ENCODE data around the gene CRAMP1. TPM values are rescaled to one million over a fixed set of nuclear protein-coding genes. Genes with fewer than 3 reads are reported as not detected.
"Not testable (repeated sequence)": the region's sequence is repeated elsewhere in the genome, so short reads cannot be mapped to it uniquely, and the experiment has no call there.

Gene CRAMP1
- total RNA-seq, 1 experiment from 2014 or later: 7.6 TPM

GRCh38 chr16:1719559-1720229 lies 107.5 kb downstream of the CRAMP1 start:
- H3K4me3 ChIP-seq (ENCODE audit: low read length); H3K4me1 ChIP-seq (ENCODE audit: low read length); DNase-seq; H3K36me3 ChIP-seq (ENCODE audit: insufficient read depth, low read length); H2AFZ ChIP-seq (ENCODE audit: low read length); H3K27me3 ChIP-seq (ENCODE audit: low read length); H3K9ac ChIP-seq (ENCODE audit: low read length); H3K4me2 ChIP-seq (ENCODE audit: low read depth, low read length, poor library complexity, severe bottlenecking); H4K20me1 ChIP-seq (ENCODE audit: insufficient read depth, low read depth, low read length); H3K9me2 ChIP-seq (replicated peaks; ENCODE audit: insufficient read depth, low read length); H3K27ac ChIP-seq (ENCODE audit: low read length); H3K9me3 ChIP-seq (ENCODE audit: low read length): not testable (repeated sequence)
- H3K79me2 ChIP-seq (ENCODE audit: low read length): peaks cover 79% of the 10 kb centered on the region

GRCh38 chr16:1721372-1721771 lies 109.2 kb downstream of the CRAMP1 start:
- Histone ChIP-seq H3K4me2 (ENCODE audit: low read depth, low read length, poor library complexity, severe bottlenecking) (no peak overlapping the region), H3K9me2 (replicated peaks; ENCODE audit: insufficient read depth, low read length) (no peaks in the 10 kb centered on the region), H2AFZ (ENCODE audit: low read length) (no peak overlapping the region), H3K4me1 (ENCODE audit: low read length) (peaks cover 4% of the 10 kb centered on the region), H3K4me3 (ENCODE audit: low read length) (no peak overlapping the region), H3K27me3 (ENCODE audit: low read length) (no peaks in the 10 kb centered on the region), H3K9ac (ENCODE audit: low read length) (no peak overlapping the region), H4K20me1 (ENCODE audit: insufficient read depth, low read depth, low read length) (no peaks in the 10 kb centered on the region), H3K36me3 (ENCODE audit: insufficient read depth, low read length) (peaks cover 6% of the 10 kb centered on the region), H3K9me3 (ENCODE audit: low read length) (no peaks in the 10 kb centered on the region), H3K27ac (ENCODE audit: low read length) (no peak overlapping the region), H3K79me2 (ENCODE audit: low read length) (peaks cover 70% of the 10 kb centered on the region)
- no peak for DNase-seq

- Histone ChIP-seq H3K4me2 (ENCODE audit: low read depth, low read length, poor library complexity, severe bottlenecking) (no peak overlapping the region), H3K9me3 (ENCODE audit: low read length) (no peaks in the 10 kb centered on the region), H3K36me3 (ENCODE audit: insufficient read depth, low read length) (peaks cover 13% of the 10 kb centered on the region), H3K4me1 (ENCODE audit: low read length) (peaks cover 4% of the 10 kb centered on the region), H3K79me2 (ENCODE audit: low read length) (peaks cover 51% of the 10 kb centered on the region), H3K4me3 (ENCODE audit: low read length) (no peak overlapping the region), H3K9me2 (replicated peaks; ENCODE audit: insufficient read depth, low read length) (no peaks in the 10 kb centered on the region), H3K27me3 (ENCODE audit: low read length) (no peaks in the 10 kb centered on the region), H4K20me1 (ENCODE audit: insufficient read depth, low read depth, low read length) (no peaks in the 10 kb centered on the region), H3K27ac (ENCODE audit: low read length) (no peak overlapping the region), H3K9ac (ENCODE audit: low read length) (no peak overlapping the region), H2AFZ (ENCODE audit: low read length) (no peak overlapping the region)
- peak; percentile 79 for DNase-seq
These were observed 111.4 kb downstream of the CRAMP1 start for GRCh38 chr16:1723450-1724147.

- no peaks in the 10 kb centered on the region for H3K9me3 ChIP-seq (ENCODE audit: low read length)
- H3K27ac ChIP-seq (ENCODE audit: low read length): no peak overlapping the region
- no peak overlapping the region for H3K4me2 ChIP-seq (ENCODE audit: low read depth, low read length, poor library complexity, severe bottlenecking)
- no peak overlapping the region for H3K9ac ChIP-seq (ENCODE audit: low read length)
- H3K79me2 ChIP-seq (ENCODE audit: low read length): peaks cover 42% of the 10 kb centered on the region
- H3K4me1 ChIP-seq (ENCODE audit: low read length): peaks cover 4% of the 10 kb centered on the region
- no peaks in the 10 kb centered on the region for H3K9me2 ChIP-seq (replicated peaks; ENCODE audit: insufficient read depth, low read length)
- no peak overlapping the region for H3K4me3 ChIP-seq (ENCODE audit: low read length)
- no peak overlapping the region for H2AFZ ChIP-seq (ENCODE audit: low read length)
- no peaks in the 10 kb centered on the region for H4K20me1 ChIP-seq (ENCODE audit: insufficient read depth, low read depth, low read length)
- no peak for DNase-seq
- H3K36me3 ChIP-seq (ENCODE audit: insufficient read depth, low read length): peaks cover 13% of the 10 kb centered on the region
- no peaks in the 10 kb centered on the region for H3K27me3 ChIP-seq (ENCODE audit: low read length)
These were observed 112.3 kb downstream of the CRAMP1 start for GRCh38 chr16:1724491-1724890.

GRCh38 chr16:1726661-1727502 lies 114.7 kb downstream of the CRAMP1 start:
- Histone ChIP-seq H3K4me1 (ENCODE audit: low read length) (peaks cover 4% of the 10 kb centered on the region), H3K9me2 (replicated peaks; ENCODE audit: insufficient read depth, low read length) (no peaks in the 10 kb centered on the region), H3K9me3 (ENCODE audit: low read length) (no peaks in the 10 kb centered on the region), H3K79me2 (ENCODE audit: low read length) (peaks cover 36% of the 10 kb centered on the region), H3K36me3 (ENCODE audit: insufficient read depth, low read length) (peaks cover 19% of the 10 kb centered on the region), H4K20me1 (ENCODE audit: insufficient read depth, low read depth, low read length) (no peaks in the 10 kb centered on the region), H2AFZ (ENCODE audit: low read length) (no peak overlapping the region), H3K9ac (ENCODE audit: low read length) (no peak overlapping the region), H3K27me3 (ENCODE audit: low read length) (no peaks in the 10 kb centered on the region), H3K27ac (ENCODE audit: low read length) (no peak overlapping the region), H3K4me2 (ENCODE audit: low read depth, low read length, poor library complexity, severe bottlenecking) (no peak overlapping the region), H3K4me3 (ENCODE audit: low read length) (no peak overlapping the region)
- no peak for DNase-seq

Other genes with a start within 250 kb of the CRAMP1 start
- 9.8 and 20.8 TPM in 2 replicates for gene UNKL, start 197.7 kb upstream of the CRAMP1 start, total RNA-seq (2014; rRNA removed; shearing (Covaris generic); ENCODE audit: low replicate concordance)
- gene UQCC4, start 191.6 kb upstream of the CRAMP1 start, total RNA-seq (2014; rRNA removed; shearing (Covaris generic); ENCODE audit: low replicate concordance): 19.0 and 22.2 TPM in 2 replicates
- gene PERCC1, start 181.3 kb upstream of the CRAMP1 start, total RNA-seq (2014; rRNA removed; shearing (Covaris generic); ENCODE audit: low replicate concordance): not detected in 2 replicates
- gene CCDC154, start 167.8 kb upstream of the CRAMP1 start, total RNA-seq (2014; rRNA removed; shearing (Covaris generic); ENCODE audit: low replicate concordance): 0.11 TPM in 1 of 2 replicates, not detected in the other
- gene CLCN7, start 137.3 kb upstream of the CRAMP1 start, total RNA-seq (2014; rRNA removed; shearing (Covaris generic); ENCODE audit: low replicate concordance): 8.9 and 29.2 TPM in 2 replicates
- not detected in 2 replicates for gene PTX4, start 123.4 kb upstream of the CRAMP1 start, total RNA-seq (2014; rRNA removed; shearing (Covaris generic); ENCODE audit: low replicate concordance)
- gene TELO2, start 119.0 kb upstream of the CRAMP1 start, total RNA-seq (2014; rRNA removed; shearing (Covaris generic); ENCODE audit: low replicate concordance): 8.7 and 22.0 TPM in 2 replicates
- gene TMEM204, start 78.7 kb upstream of the CRAMP1 start, total RNA-seq (2014; rRNA removed; shearing (Covaris generic); ENCODE audit: low replicate concordance): not detected in 2 replicates
- 13.6 and 16.1 TPM in 2 replicates for gene IFT140, start 288 bp upstream of the CRAMP1 start, total RNA-seq (2014; rRNA removed; shearing (Covaris generic); ENCODE audit: low replicate concordance)
- gene JPT2, start 65.9 kb downstream of the CRAMP1 start, total RNA-seq (2014; rRNA removed; shearing (Covaris generic); ENCODE audit: low replicate concordance): 26.2 and 35.6 TPM in 2 replicates
- 59.2 and 82.4 TPM in 2 replicates for gene MAPK8IP3, start 93.8 kb downstream of the CRAMP1 start, total RNA-seq (2014; rRNA removed; shearing (Covaris generic); ENCODE audit: low replicate concordance)
- gene NME3, start 159.2 kb downstream of the CRAMP1 start, total RNA-seq (2014; rRNA removed; shearing (Covaris generic); ENCODE audit: low replicate concordance): 35.9 and 83.0 TPM in 2 replicates
- gene EME2, start 160.4 kb downstream of the CRAMP1 start, total RNA-seq (2014; rRNA removed; shearing (Covaris generic); ENCODE audit: low replicate concordance): 7.7 and 27.2 TPM in 2 replicates
- 101 and 177 TPM in 2 replicates for gene MRPS34, start 160.8 kb downstream of the CRAMP1 start, total RNA-seq (2014; rRNA removed; shearing (Covaris generic); ENCODE audit: low replicate concordance)
- 38.5 and 73.9 TPM in 2 replicates for gene SPSB3, start 170.2 kb downstream of the CRAMP1 start, total RNA-seq (2014; rRNA removed; shearing (Covaris generic); ENCODE audit: low replicate concordance)
- gene NUBP2, start 170.6 kb downstream of the CRAMP1 start, total RNA-seq (2014; rRNA removed; shearing (Covaris generic); ENCODE audit: low replicate concordance): 35.9 and 66.3 TPM in 2 replicates
- not detected in 2 replicates for gene IGFALS, start 181.3 kb downstream of the CRAMP1 start, total RNA-seq (2014; rRNA removed; shearing (Covaris generic); ENCODE audit: low replicate concordance)
- 38.4 and 126 TPM in 2 replicates for gene HAGH, start 214.5 kb downstream of the CRAMP1 start, total RNA-seq (2014; rRNA removed; shearing (Covaris generic); ENCODE audit: low replicate concordance)
- gene FAHD1, start 214.8 kb downstream of the CRAMP1 start, total RNA-seq (2014; rRNA removed; shearing (Covaris generic); ENCODE audit: low replicate concordance): 12.6 and 24.6 TPM in 2 replicates